Calu3 (cell line): Measurements from ENCODE around the gene CBR1. TPM values are rescaled to one million over a fixed set of nuclear protein-coding genes. Genes with fewer than 3 reads are reported as not detected.

Experiments used
- Bru-seq: library from RNA; stranded (reverse); fragments of 400-500 nt; gene quantifications from one replicate; lab custom pipeline; 2021; lab: Mats Ljungman, UMichigan
- BruChase-seq, 2 experiments: library from RNA; stranded (reverse); fragments of 400-500 nt; gene quantifications; one replicate each; lab custom pipeline; 2021; lab: Mats Ljungman, UMichigan
- BruUV-seq: library from RNA; stranded (reverse); fragments of 400-500 nt; replicated peaks from 2 replicates; lab custom pipeline; 2021; lab: Mats Ljungman, UMichigan
- CTCF ChIA-PET: fragments of 300-600 bp; sonication (Branson Sonifier 250); formaldehyde crosslinking; loops from one replicate; lab custom pipeline; 2022; ENCODE audit warnings: antibody characterized with exemption; lab: Charles Lee
- DNase-seq: peaks from one replicate; pipeline ENCODE4 v3.0.0; 2022
- H3K27ac Mint-ChIP-seq: one replicate; pipeline ENCODE4 v1.8.0; 2022; ENCODE audit warnings: mixed read lengths; ENCODE audit not compliant: unreplicated experiment
- H3K27me3 Mint-ChIP-seq: one replicate; pipeline ENCODE4 v1.8.0; 2022; ENCODE audit warnings: mixed read lengths; ENCODE audit not compliant: unreplicated experiment
- H3K36me3 Mint-ChIP-seq: one replicate; pipeline ENCODE4 v1.8.0; 2022; ENCODE audit warnings: mild to moderate bottlenecking, moderate library complexity, mixed read lengths; ENCODE audit not compliant: insufficient read depth, unreplicated experiment
- H3K4me1 Mint-ChIP-seq: one replicate; pipeline ENCODE4 v1.8.0; 2022; ENCODE audit warnings: mild to moderate bottlenecking, low read depth, mixed read lengths; ENCODE audit not compliant: unreplicated experiment
- H3K4me3 Mint-ChIP-seq: one replicate; pipeline ENCODE4 v1.8.0; 2022; ENCODE audit warnings: mild to moderate bottlenecking, low read depth, moderate library complexity, mixed read lengths; ENCODE audit not compliant: unreplicated experiment
- H3K9me3 Mint-ChIP-seq: one replicate; pipeline ENCODE4 v1.8.0; 2022; ENCODE audit warnings: low read depth, mixed read lengths; ENCODE audit not compliant: unreplicated experiment
- intact Hi-C: fragments of 100-400 bp; cut with micrococcal nuclease; formaldehyde crosslinking; loops from one replicate; pipeline ENCODE4 v1.10.0; 2022; ENCODE audit not compliant: unreplicated experiment
- long read RNA-seq: library from polyadenylated mRNA; stranded (forward); transcript quantifications from one replicate; pipeline ENCODE4 v2.0.0, GENCODE V29; 2022
- total RNA-seq: library from RNA; stranded (reverse); gene quantifications from 2 replicates; pipeline ENCODE4 v1.2.3, GENCODE V29; 2022
- TF ChIP-seq, protein P1 (sequence below): fragments of 200-600 bp; IDR thresholded peaks from one replicate; pipeline ENCODE4 v1.8.0; 2022; ENCODE audit warnings: antibody characterized with exemption; ENCODE audit not compliant: unreplicated experiment

The CBR1 gene
- total RNA-seq (57.8 and 72.2 TPM in 2 replicates), Bru-seq, nascent RNA (percentile 74 among the genes with signal in this experiment), BruChase-seq, experiment 1, labeled RNA remaining after a 6-hour chase (percentile 90 among the genes with signal in this experiment), BruChase-seq, experiment 2, labeled RNA remaining after a 2-hour chase (percentile 79 among the genes with signal in this experiment)
- long read RNA-seq, transcript CBR1-201 (3 exons, 1,293 nt) = major isoform, 252 of 293 reads
- long read RNA-seq, partial matches to known transcripts = 1 of 293 reads
- long read RNA-seq, other reads (novel, unspliced or antisense) = 38 of 293 reads

DNA sequence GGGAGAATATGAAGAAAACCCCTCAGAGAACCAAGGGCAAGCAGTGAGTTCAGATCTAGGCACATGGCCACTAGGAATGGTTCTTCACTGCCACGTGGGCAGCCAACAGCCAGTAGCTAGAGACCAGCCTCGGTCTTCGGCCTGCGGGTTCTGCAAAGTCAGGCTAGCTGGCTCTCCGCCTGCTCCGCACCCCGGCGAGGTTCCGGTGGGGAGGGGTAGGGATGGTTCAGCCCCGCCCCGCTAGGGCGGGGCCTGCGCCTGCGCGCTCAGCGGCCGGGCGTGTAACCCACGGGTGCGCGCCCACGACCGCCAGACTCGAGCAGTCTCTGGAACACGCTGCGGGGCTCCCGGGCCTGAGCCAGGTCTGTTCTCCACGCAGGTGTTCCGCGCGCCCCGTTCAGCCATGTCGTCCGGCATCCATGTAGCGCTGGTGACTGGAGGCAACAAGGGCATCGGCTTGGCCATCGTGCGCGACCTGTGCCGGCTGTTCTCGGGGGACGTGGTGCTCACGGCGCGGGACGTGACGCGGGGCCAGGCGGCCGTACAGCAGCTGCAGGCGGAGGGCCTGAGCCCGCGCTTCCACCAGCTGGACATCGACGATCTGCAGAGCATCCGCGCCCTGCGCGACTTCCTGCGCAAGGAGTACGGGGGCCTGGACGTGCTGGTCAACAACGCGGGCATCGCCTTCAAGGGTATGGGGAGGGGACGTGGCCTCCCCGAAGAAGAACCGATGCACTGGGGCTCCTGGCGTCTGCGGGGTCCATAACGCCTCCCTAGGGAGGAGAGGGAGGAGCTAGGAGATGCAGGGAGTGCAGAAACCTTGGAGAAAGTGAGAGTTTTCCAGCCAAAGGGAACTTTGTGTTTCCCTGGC lies at the start of gene CBR1:
Gene CBR1, plus strand, starts transcription at position 312 of the 871 bp plus-strand sequence. Its CDS starts 92 bp downstream, at position 404.
- TF ChIP-seq, protein P1, sequence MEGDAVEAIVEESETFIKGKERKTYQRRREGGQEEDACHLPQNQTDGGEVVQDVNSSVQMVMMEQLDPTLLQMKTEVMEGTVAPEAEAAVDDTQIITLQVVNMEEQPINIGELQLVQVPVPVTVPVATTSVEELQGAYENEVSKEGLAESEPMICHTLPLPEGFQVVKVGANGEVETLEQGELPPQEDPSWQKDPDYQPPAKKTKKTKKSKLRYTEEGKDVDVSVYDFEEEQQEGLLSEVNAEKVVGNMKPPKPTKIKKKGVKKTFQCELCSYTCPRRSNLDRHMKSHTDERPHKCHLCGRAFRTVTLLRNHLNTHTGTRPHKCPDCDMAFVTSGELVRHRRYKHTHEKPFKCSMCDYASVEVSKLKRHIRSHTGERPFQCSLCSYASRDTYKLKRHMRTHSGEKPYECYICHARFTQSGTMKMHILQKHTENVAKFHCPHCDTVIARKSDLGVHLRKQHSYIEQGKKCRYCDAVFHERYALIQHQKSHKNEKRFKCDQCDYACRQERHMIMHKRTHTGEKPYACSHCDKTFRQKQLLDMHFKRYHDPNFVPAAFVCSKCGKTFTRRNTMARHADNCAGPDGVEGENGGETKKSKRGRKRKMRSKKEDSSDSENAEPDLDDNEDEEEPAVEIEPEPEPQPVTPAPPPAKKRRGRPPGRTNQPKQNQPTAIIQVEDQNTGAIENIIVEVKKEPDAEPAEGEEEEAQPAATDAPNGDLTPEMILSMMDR = no peak
- intact Hi-C loops = no loop called here
- Mint-ChIP-seq H3K36me3 (peaks cover 23% of the 10 kb centered on the region), H3K4me3 (peak within 1 kb of the TSS; percentile 93), H3K27ac (peak within 1 kb of the TSS; percentile 56), H3K4me1 (peaks cover 28% of the 10 kb centered on the region), H3K27me3 (no peaks in the 10 kb centered on the region), H3K9me3 (peaks cover 3% of the 10 kb centered on the region)
- DNase-seq = peak; percentile 87
- CTCF ChIA-PET = interaction anchor here (0.9 kb wide), 1 partner anchor 10 kb away, joined by 3 read pairs; the partner anchor contains the start of gene SETD4
- BruUV-seq = TSS peak; percentile 72

- Mint-ChIP-seq H3K4me1 (no peaks in the 10 kb centered on the region), H3K9me3 (no peaks in the 10 kb centered on the region), H3K27me3 (no peaks in the 10 kb centered on the region), H3K27ac (no peak overlapping the region), H3K4me3 (no peak overlapping the region), H3K36me3 (no peaks in the 10 kb centered on the region)
- CTCF ChIA-PET = no interaction called here
- TF ChIP-seq, protein P1 = no peak
- BruUV-seq = no TSS peak
- DNase-seq = no peak
- intact Hi-C loops = no loop called here
These were observed 48.5 kb upstream of the CBR1 start for GRCh38 chr21:36021251-36021837.

GRCh38 chr21:36022427-36023091 lies 47.3 kb upstream of the CBR1 start:
- Mint-ChIP-seq H3K4me3 (no peak overlapping the region), H3K27ac (no peak overlapping the region), H3K36me3 (no peaks in the 10 kb centered on the region), H3K27me3 (no peaks in the 10 kb centered on the region), H3K4me1 (no peaks in the 10 kb centered on the region), H3K9me3 (no peaks in the 10 kb centered on the region)
- intact Hi-C loops = no loop called here
- TF ChIP-seq, protein P1 = no peak
- CTCF ChIA-PET = no interaction called here
- DNase-seq = no peak
- BruUV-seq = no TSS peak

- H3K36me3 Mint-ChIP-seq = no peaks in the 10 kb centered on the region
- intact Hi-C loops = no loop called here
- H3K4me3 Mint-ChIP-seq = no peak overlapping the region
- no peaks in the 10 kb centered on the region for H3K27me3 Mint-ChIP-seq
- CTCF ChIA-PET = no interaction called here
- no TSS peak for BruUV-seq
- no peaks in the 10 kb centered on the region for H3K9me3 Mint-ChIP-seq
- H3K4me1 Mint-ChIP-seq = no peaks in the 10 kb centered on the region
- H3K27ac Mint-ChIP-seq = no peak overlapping the region
- no peak for DNase-seq
- TF ChIP-seq, protein P1 = no peak
These were observed 46.7 kb upstream of the CBR1 start for GRCh38 chr21:36023092-36023480.
